Astrocyte (in vitro differentiated cells and primary cell): ENCODE measurements around the gene FBXO39. TPM values are rescaled to one million over a fixed set of nuclear protein-coding genes. Genes with fewer than 3 reads are reported as not detected.

Experiments
- DNase-seq: peaks from one replicate; pipeline ENCODE4 v3.0.0-alpha.2; 2010; ENCODE audit warnings: low read depth
- FAIRE-seq: peaks from 2 replicates; lab custom pipeline; 2011; peaks lifted over from hg19 to GRCh38; lab: Jason Lieb, UNC
- H2AFZ ChIP-seq: 2 replicates; pipeline ENCODE4 v1.6.0; 2012; ENCODE audit warnings: low read depth, low read length, inconsistent platforms
- H3K27ac ChIP-seq: 2 replicates; pipeline ENCODE4 v1.5.1; 2011; ENCODE audit warnings: low read depth, low read length, inconsistent platforms
- H3K27me3 ChIP-seq: 2 replicates; pipeline ENCODE4 v1.6.0; 2011; ENCODE audit warnings: low read length, inconsistent platforms; ENCODE audit not compliant: insufficient read depth
- H3K36me3 ChIP-seq: 2 replicates; pipeline ENCODE4 v1.5.1; 2011; ENCODE audit warnings: low read length, inconsistent platforms; ENCODE audit not compliant: insufficient read depth
- H3K4me1 ChIP-seq: 2 replicates; pipeline ENCODE4 v1.5.1; 2011; ENCODE audit warnings: low read length, inconsistent platforms; ENCODE audit not compliant: insufficient read depth
- H3K4me2 ChIP-seq: 2 replicates; pipeline ENCODE4 v1.6.0; 2012; ENCODE audit warnings: low read length, inconsistent platforms
- H3K4me3 ChIP-seq: 2 replicates; pipeline ENCODE4 v1.5.1; 2011; ENCODE audit warnings: low read depth, mild to moderate bottlenecking, low read length, inconsistent platforms; ENCODE audit not compliant: insufficient read depth
- H3K79me2 ChIP-seq: 2 replicates; pipeline ENCODE4 v1.6.0; 2012; ENCODE audit warnings: mild to moderate bottlenecking, low read length, inconsistent platforms; ENCODE audit not compliant: insufficient read depth
- H3K9ac ChIP-seq: 2 replicates; pipeline ENCODE4 v1.6.0; 2012; ENCODE audit warnings: mild to moderate bottlenecking, low read length, inconsistent platforms
- H3K9me3 ChIP-seq: 2 replicates; pipeline ENCODE4 v1.5.1; 2012; ENCODE audit warnings: low read depth, mild to moderate bottlenecking, low read length, inconsistent platforms; ENCODE audit not compliant: insufficient read depth
- H4K20me1 ChIP-seq: 2 replicates; pipeline ENCODE4 v1.6.0; 2012; ENCODE audit warnings: low read length, inconsistent platforms; ENCODE audit not compliant: insufficient read depth
- H3K27ac Mint-ChIP-seq: one replicate; pipeline ENCODE4 v1.8.0; 2021; ENCODE audit warnings: mild to moderate bottlenecking, mixed read lengths; ENCODE audit not compliant: unreplicated experiment
- H3K27me3 Mint-ChIP-seq: one replicate; pipeline ENCODE4 v1.8.0; 2021; ENCODE audit warnings: low read depth, mixed read lengths; ENCODE audit not compliant: unreplicated experiment
- H3K36me3 Mint-ChIP-seq: one replicate; pipeline ENCODE4 v1.8.0; 2021; ENCODE audit warnings: low read depth, mixed read lengths; ENCODE audit not compliant: unreplicated experiment
- H3K4me1 Mint-ChIP-seq: one replicate; pipeline ENCODE4 v1.8.0; 2021; ENCODE audit warnings: low read depth, mixed read lengths; ENCODE audit not compliant: unreplicated experiment
- H3K4me3 Mint-ChIP-seq: one replicate; pipeline ENCODE4 v1.8.0; 2021; ENCODE audit warnings: mild to moderate bottlenecking, moderate library complexity, mixed read lengths; ENCODE audit not compliant: unreplicated experiment
- H3K9me3 Mint-ChIP-seq: one replicate; pipeline ENCODE4 v1.8.0; 2021; ENCODE audit warnings: mild to moderate bottlenecking, mixed read lengths; ENCODE audit not compliant: unreplicated experiment
- CTCF ChIP-seq: IDR thresholded peaks from 2 replicates; pipeline ENCODE4 v1.5.1; 2011; ENCODE audit warnings: low read depth, mild to moderate bottlenecking, inconsistent platforms, low read length, moderate library complexity; ENCODE audit not compliant: insufficient read depth
- EZH2 ChIP-seq: IDR thresholded peaks from 2 replicates; pipeline ENCODE4 v1.6.1; 2012; ENCODE audit warnings: mild to moderate bottlenecking, low read length, inconsistent platforms; ENCODE audit not compliant: insufficient read depth
- total RNA-seq: library from RNA; stranded (reverse); gene quantifications from 2 replicates; pipeline ENCODE4 v1.2.1, GENCODE V29; 2021

Gene FBXO39
- total RNA-seq, 1 donor from 2014 or later = 0.93 TPM

GRCh38 chr17:6779411-6779810 lies 3.4 kb downstream of the FBXO39 start:
- FAIRE-seq = no peak

GRCh38 chr17:6780001-6780400 lies 4.0 kb downstream of the FBXO39 start:
- Histone ChIP-seq H3K9ac (no peak overlapping the region), H3K79me2 (no peaks in the 10 kb centered on the region), H3K27me3 (peaks cover 15% of the 10 kb centered on the region), H4K20me1 (no peaks in the 10 kb centered on the region), H3K4me1 (no peaks in the 10 kb centered on the region), H2AFZ (no peak overlapping the region), H3K4me2 (no peak overlapping the region), H3K27ac (no peak overlapping the region), H3K4me3 (no peak overlapping the region), H3K36me3 (no peaks in the 10 kb centered on the region), H3K9me3 (no peaks in the 10 kb centered on the region)
- FAIRE-seq (no peak), DNase-seq (no peak)
- Mint-ChIP-seq H3K4me1 (peaks cover 2% of the 10 kb centered on the region), H3K9me3 (peaks cover 39% of the 10 kb centered on the region), H3K27me3 (peaks cover 51% of the 10 kb centered on the region), H3K4me3 (no peak overlapping the region), H3K36me3 (peaks cover 36% of the 10 kb centered on the region), H3K27ac (no peak overlapping the region)
- no peak for TF ChIP-seq CTCF
- no peak for TF ChIP-seq EZH2

More at GRCh38 chr17:6779411-6779810, 3.4 kb downstream of the FBXO39 start:
- no peak overlapping the region for H2AFZ ChIP-seq
- no peak for DNase-seq
- no peak overlapping the region for H3K27ac Mint-ChIP-seq
- no peak overlapping the region for H3K4me2 ChIP-seq
- no peaks in the 10 kb centered on the region for H3K36me3 ChIP-seq
- no peak overlapping the region for H3K4me3 Mint-ChIP-seq
- peaks cover 40% of the 10 kb centered on the region for H3K36me3 Mint-ChIP-seq
- peaks cover 2% of the 10 kb centered on the region for H3K4me1 Mint-ChIP-seq
- H3K79me2 ChIP-seq = no peaks in the 10 kb centered on the region
- no peak overlapping the region for H3K4me3 ChIP-seq
- H3K27me3 Mint-ChIP-seq = peaks cover 55% of the 10 kb centered on the region
- TF ChIP-seq EZH2 (no peak), CTCF (no peak)
- H3K9me3 ChIP-seq = peaks cover 3% of the 10 kb centered on the region
- no peak overlapping the region for H3K9ac ChIP-seq
- peaks cover 15% of the 10 kb centered on the region for H3K27me3 ChIP-seq
- H3K4me1 ChIP-seq = no peaks in the 10 kb centered on the region
- H3K9me3 Mint-ChIP-seq = peaks cover 42% of the 10 kb centered on the region
- H3K27ac ChIP-seq = no peak overlapping the region
- H4K20me1 ChIP-seq = no peaks in the 10 kb centered on the region

- Histone ChIP-seq H3K4me2 (no peak overlapping the region), H3K9ac (no peak overlapping the region), H3K27ac (no peak overlapping the region), H3K79me2 (no peaks in the 10 kb centered on the region), H3K9me3 (no peaks in the 10 kb centered on the region), H3K36me3 (no peaks in the 10 kb centered on the region), H3K27me3 (peaks cover 9% of the 10 kb centered on the region), H3K4me1 (no peaks in the 10 kb centered on the region), H2AFZ (no peak overlapping the region), H3K4me3 (no peak overlapping the region), H4K20me1 (no peaks in the 10 kb centered on the region)
- Mint-ChIP-seq H3K36me3 (peaks cover 29% of the 10 kb centered on the region), H3K4me1 (peaks cover 2% of the 10 kb centered on the region), H3K9me3 (peaks cover 39% of the 10 kb centered on the region), H3K27me3 (peaks cover 47% of the 10 kb centered on the region), H3K4me3 (no peak overlapping the region), H3K27ac (no peak overlapping the region)
- no peak for FAIRE-seq
- TF ChIP-seq EZH2 = no peak
- DNase-seq = no peak
These were observed 4.9 kb downstream of the FBXO39 start for GRCh38 chr17:6780886-6781285.
